ENCODE data around the gene GFY. TPM values are rescaled to one million over a fixed set of nuclear protein-coding genes. Genes with fewer than 3 reads are reported as not detected.
A peak's percentile ranks its signal among the peaks of the same experiment; 100 is the strongest.

Gene GFY
- total and polyA plus RNA-seq, 9 of the 15 experiments (the other 6 are each of a cell fraction or from before 2014, with no cell fraction given): 0.06 to 0.40 (median 0.19) TPM; not detected in 3

GRCh38 chr19:49391581-49392399 lies 33.4 kb upstream of the GFY start (continued):
- TF ChIP-seq E2F8 (IDR thresholded peaks at IDR 0.05; ENCODE audit: low read depth, partially characterized antibody): peak; percentile 59
- TF ChIP-seq ZBTB40 (IDR thresholded peaks at IDR 0.05): peak; percentile 48; the same call in 1 of the 2 replicates
- no peak for TF ChIP-seq ZBTB40 (CRISPR knock-in tag; IDR thresholded peaks at IDR 0.05)
- peak; percentile 50; the same call in 1 of the 2 replicates for TF ChIP-seq TFAP4 (CRISPR knock-in tag; IDR thresholded peaks at IDR 0.05; ENCODE audit: borderline replicate concordance)
- peak in 1 of 2 experiments; percentile 19; a peak in 1 of 4 replicates for TF ChIP-seq TRIM24 (IDR thresholded peaks at IDR 0.05)
- peak; percentile 69; the same call in 1 of the 2 replicates for TF ChIP-seq STAG1 (CRISPR knock-in tag; IDR thresholded peaks at IDR 0.05; ENCODE audit: borderline replicate concordance)
- peak; percentile 98 for TF ChIP-seq ARID2 (IDR thresholded peaks at IDR 0.05)
- no peak for TF ChIP-seq TFAM (CRISPR knock-in tag; conservative IDR thresholded peaks at IDR 0.05)
- TF ChIP-seq HNRNPH1 (optimal IDR thresholded peaks at IDR 0.05; ENCODE audit: low read depth, low read length): no peak
- peak; percentile 38 for TF ChIP-seq ZFP36 (IDR thresholded peaks at IDR 0.05; ENCODE audit: low read depth, low read length, partially characterized antibody)
- TF ChIP-seq MCM7 (IDR thresholded peaks at IDR 0.05): 0 out of 4 replicates have a peak, but pooled peaks of 1 of the 2 experiments have one; percentile 79
- TF ChIP-seq ZBED1 (IDR thresholded peaks at IDR 0.05): no peak
